H1 (cell line): ENCODE results near the gene EFCAB8. TPM values are rescaled to one million over a fixed set of nuclear protein-coding genes. Genes with fewer than 3 reads are reported as not detected.

Experiments used
- CTCF ChIA-PET: fragments of 300-600 bp; sonication (Branson Sonifier 250); formaldehyde crosslinking; loops from one replicate; lab custom pipeline; 2021; ENCODE audit not compliant: partially characterized antibody; lab: Charles Lee
- POLR2A ChIA-PET: fragments of 300-600 bp; sonication (Branson Sonifier 250); formaldehyde crosslinking; loops from one replicate; lab custom pipeline; 2021; ENCODE audit warnings: inconsistent platforms; ENCODE audit not compliant: partially characterized antibody; lab: Charles Lee
- DNase-seq, 2 experiments: peaks; one replicate each; pipeline versions ENCODE4 v3.0.0 to v3.0.0-alpha.2; 2010 to 2022; ENCODE audit warnings: low spot score in 2 of 2, low read depth in 1 of 2, mixed read lengths in 1 of 2
- FAIRE-seq: peaks from 2 replicates; lab custom pipeline; 2011; peaks lifted over from hg19 to GRCh38; lab: Jason Lieb, UNC
- H2AFZ ChIP-seq: 2 replicates; pipeline ENCODE4 v1.8.1; 2012; ENCODE audit warnings: low read length, inconsistent platforms
- H2AK5ac ChIP-seq: 2 replicates; pipeline ENCODE4 v1.6.1; 2013; ENCODE audit warnings: low read depth, low read length
- H2BK120ac ChIP-seq: replicated peaks from 2 replicates; pipeline ENCODE3; 2013; ENCODE audit warnings: low read depth, low read length, inconsistent platforms
- H2BK12ac ChIP-seq: 2 replicates; pipeline ENCODE4 v1.6.1; 2013; ENCODE audit warnings: low read depth, low read length
- H2BK15ac ChIP-seq: 2 replicates; pipeline ENCODE4 v1.6.1; 2013; ENCODE audit warnings: low read length
- H2BK20ac ChIP-seq: 2 replicates; pipeline ENCODE4 v1.6.1; 2013; ENCODE audit warnings: low read length
- H2BK5ac ChIP-seq: 2 replicates; pipeline ENCODE4 v1.6.1; 2013; ENCODE audit warnings: low read depth, low read length
- H3K14ac ChIP-seq: 2 replicates; pipeline ENCODE4 v1.6.1; 2013; ENCODE audit warnings: inconsistent platforms; ENCODE audit not compliant: insufficient read length
- H3K18ac ChIP-seq: 2 replicates; pipeline ENCODE4 v1.6.1; 2013; ENCODE audit warnings: low read length; ENCODE audit errors: extremely low read depth
- H3K23ac ChIP-seq: 2 replicates; pipeline ENCODE4 v1.6.1; 2013; ENCODE audit warnings: inconsistent platforms; ENCODE audit not compliant: insufficient read length
- H3K23me2 ChIP-seq: 2 replicates; pipeline ENCODE4 v1.6.1; 2013; ENCODE audit warnings: low read depth, low read length
- H3K27ac ChIP-seq: 2 replicates; pipeline ENCODE4 v1.6.1; 2011; ENCODE audit warnings: low read depth, low read length, inconsistent platforms
- H3K27me3 ChIP-seq, 4 experiments: replicated peaks in 1 of 4; 1 replicate in 1 of 4; 2 replicates in 3 of 4; pipeline versions ENCODE4 v1.6.1 to v1.8.1; 2011 to 2013; ENCODE audit warnings: low read length in 3 of 4, mild to moderate bottlenecking in 3 of 4, inconsistent platforms in 2 of 4, mixed read lengths in 2 of 4, moderate library complexity in 1 of 4; ENCODE audit not compliant: control insufficient read depth in 3 of 4, insufficient read depth in 3 of 4; ENCODE audit errors: extremely low read depth in 1 of 4
- H3K36me3 ChIP-seq, 4 experiments: 2 replicates each; pipeline versions ENCODE4 v1.6.1 to v1.8.1; 2011 to 2013; ENCODE audit warnings: mild to moderate bottlenecking in 4 of 4, low read length in 3 of 4, moderate library complexity in 2 of 4, control low read depth in 1 of 4, inconsistent platforms in 1 of 4; ENCODE audit not compliant: insufficient read depth in 4 of 4, control insufficient read depth in 2 of 4
- H3K4ac ChIP-seq: replicated peaks from 2 replicates; pipeline ENCODE3; 2013; ENCODE audit warnings: low read length, low read depth, mixed read lengths, inconsistent platforms; ENCODE audit not compliant: insufficient read length
- H3K4me1 ChIP-seq, 4 experiments: replicated peaks in 1 of 4; 1 replicate in 1 of 4; 2 replicates in 3 of 4; pipeline versions ENCODE4 v1.6.1 to v1.8.1; 2011 to 2013; ENCODE audit warnings: low read length in 3 of 4, inconsistent platforms in 2 of 4, mixed read lengths in 1 of 4; ENCODE audit not compliant: insufficient read depth in 4 of 4, control insufficient read depth in 3 of 4
- H3K4me2 ChIP-seq, 2 experiments: 2 replicates each; pipeline versions ENCODE4 v1.6.1 to v1.8.1; 2011 to 2013; ENCODE audit warnings: low read depth in 2 of 2, low read length in 2 of 2, control low read depth in 1 of 2, inconsistent platforms in 1 of 2, mild to moderate bottlenecking in 1 of 2; ENCODE audit not compliant: insufficient read depth in 1 of 2
- H3K4me3 ChIP-seq, 4 experiments: fragments of 200-600, 300-600 bp in 1 of 4; sonication (generic), shearing (Covaris generic), sonication (Bioruptor Twin) in 1 of 4; 2 replicates each; pipeline versions ENCODE4 v1.5.1 to v1.8.1; 2011 to 2016; ENCODE audit warnings: low read length in 4 of 4, low read depth in 3 of 4, control low read depth in 2 of 4, inconsistent platforms in 2 of 4, mild to moderate bottlenecking in 2 of 4, mixed read lengths in 1 of 4, moderate library complexity in 1 of 4; ENCODE audit not compliant: insufficient read depth in 2 of 4; ENCODE audit errors: extremely low read depth in 1 of 4
- H3K56ac ChIP-seq: replicated peaks from 2 replicates; pipeline ENCODE3; 2013; ENCODE audit warnings: low read depth, mild to moderate bottlenecking, mixed read lengths, low read length, inconsistent platforms; ENCODE audit not compliant: insufficient read length
- H3K79me1 ChIP-seq: 2 replicates; pipeline ENCODE4 v1.6.1; 2013; ENCODE audit warnings: low read depth, low read length, control low read depth
- H3K79me2 ChIP-seq, 2 experiments: 2 replicates each; pipeline versions ENCODE4 v1.6.1 to v1.8.1; 2012 to 2013; ENCODE audit warnings: low read length in 2 of 2, mild to moderate bottlenecking in 2 of 2, inconsistent platforms in 1 of 2; ENCODE audit not compliant: insufficient read depth in 2 of 2, control insufficient read depth in 1 of 2
- H3K9ac ChIP-seq, 4 experiments: replicated peaks in 1 of 4; 1 replicate in 1 of 4; 2 replicates in 3 of 4; pipeline versions ENCODE4 v1.6.1 to v1.8.1; 2011 to 2013; ENCODE audit warnings: low read depth in 3 of 4, low read length in 3 of 4, control low read depth in 2 of 4, mild to moderate bottlenecking in 2 of 4, moderate library complexity in 2 of 4, inconsistent platforms in 1 of 4; ENCODE audit errors: extremely low read depth in 1 of 4
- H3K9me3 ChIP-seq, 2 experiments: 2 replicates each; pipeline versions ENCODE4 v1.6.1 to v1.8.1; 2012 to 2013; ENCODE audit warnings: mild to moderate bottlenecking in 2 of 2, moderate library complexity in 2 of 2, control low read depth in 1 of 2, inconsistent platforms in 1 of 2, low read depth in 1 of 2, low read length in 1 of 2, mixed read lengths in 1 of 2; ENCODE audit not compliant: insufficient read depth in 2 of 2
- H4K20me1 ChIP-seq, 2 experiments: replicated peaks in 1 of 2; 2 replicates each; pipeline versions ENCODE3 to v1.8.1; 2011 to 2013; ENCODE audit warnings: inconsistent platforms in 2 of 2, low read length in 2 of 2, mild to moderate bottlenecking in 1 of 2; ENCODE audit not compliant: insufficient read depth in 2 of 2, control insufficient read depth in 1 of 2
- H4K5ac ChIP-seq: 2 replicates; pipeline ENCODE4 v1.6.1; 2013; ENCODE audit warnings: low read length, low read depth, mixed read lengths, inconsistent platforms; ENCODE audit not compliant: insufficient read length
- H4K8ac ChIP-seq: 2 replicates; pipeline ENCODE4 v1.8.0; 2013; ENCODE audit warnings: mild to moderate bottlenecking, moderate library complexity, low read length, inconsistent platforms; ENCODE audit not compliant: insufficient read depth; ENCODE audit errors: extremely low read depth
- H4K91ac ChIP-seq: replicated peaks from 2 replicates; pipeline ENCODE3; 2013; ENCODE audit warnings: low read length, mixed read lengths, inconsistent platforms; ENCODE audit not compliant: insufficient read length
- WGBS, 2 experiments: shearing (Covaris generic) in 1 of 2; methylation state at CpG; one replicate each; pipeline versions ENCODE4 v1.1.6 to v1.1.7; 2013 to 2015; ENCODE audit warnings: low lambda C conversion rate in 2 of 2, mixed read lengths in 2 of 2, inconsistent platforms in 1 of 2, low coverage in 1 of 2, missing lambda C conversion rate in 1 of 2; ENCODE audit not compliant: insufficient replicate concordance in 2 of 2, insufficient coverage in 1 of 2, insufficient read length in 1 of 2; ENCODE audit errors: extremely low coverage in 1 of 2, missing lambda C conversion rate in 1 of 2; 5-methylcytosine and 5-hydroxymethylcytosine counted together
- polyA plus RNA-seq, 7 experiments: library from polyadenylated mRNA; depleted of rRNA in 3 of 7; stranded (reverse) in 5 of 7; unstranded in 2 of 7; fragments of >200 nt in 5 of 7; fragments of 200-250 nt in 2 of 7; gene quantifications; 1 replicate in 5 of 7; 2 replicates in 1 of 7; 4 replicates in 1 of 7; pipeline versions ENCODE4 v1.2.1 to v1.2.3, GENCODE V29; 2011 to 2013; ENCODE audit warnings: missing spikeins in 2 of 7, mixed read lengths in 2 of 7
- total RNA-seq: library from RNA; stranded (reverse); fragmentation: NEBNext Ultra II Directional; extraction: Animal tissue kit (Norgen Biotek cat#: 25700); gene quantifications from 2 replicates; pipeline ENCODE4 v1.2.1, GENCODE V29; 2021

The EFCAB8 gene
- total and polyA plus RNA-seq, 2 of the 8 experiments (the other 6 are each of a cell fraction or from before 2014, with no cell fraction given) = 0.06 to 0.20 TPM

GRCh38 chr20:32907886-32908285, 49.2 kb downstream of the EFCAB8 start:
- no peak overlapping the region for H2BK12ac ChIP-seq
- H2BK15ac ChIP-seq = no peak overlapping the region
- ChIA-PET CTCF (interaction anchor here (1.9 to 3.3 kb wide), 2 partner anchors 38 to 97 kb away, joined by 6 to 16 read pairs; partner anchors contain the start of gene SUN5), POLR2A (no interaction called here)
- no peaks in the 10 kb centered on the region for H3K36me3 ChIP-seq
- no peaks in the 10 kb centered on the region for H3K79me2 ChIP-seq
- H4K8ac ChIP-seq = no peak overlapping the region
- H2AFZ ChIP-seq = no peak overlapping the region
- WGBS, 2 experiments = 85% methylated on average over 13 of the region's 13 CpGs; no CpG with 5 or more reads in 1 of the 2 experiments
- no peak overlapping the region for H3K56ac ChIP-seq
- H4K20me1 ChIP-seq = no peaks in the 10 kb centered on the region
- no peaks in the 10 kb centered on the region for H3K9me3 ChIP-seq
- H2BK20ac ChIP-seq = no peak overlapping the region
- H3K79me1 ChIP-seq = no peaks in the 10 kb centered on the region
- no peaks in the 10 kb centered on the region for H3K27me3 ChIP-seq
- H4K5ac ChIP-seq = no peak overlapping the region
- H3K4me3 ChIP-seq = no peak overlapping the region
- no peak overlapping the region for H3K4me2 ChIP-seq
- no peak overlapping the region for H3K9ac ChIP-seq
- no peak overlapping the region for H3K18ac ChIP-seq
- H3K23me2 ChIP-seq = no peaks in the 10 kb centered on the region
- no peak overlapping the region for H2BK5ac ChIP-seq
- H3K4me1 ChIP-seq = no peaks in the 10 kb centered on the region
- H2BK120ac ChIP-seq = no peak overlapping the region
- no peak for DNase-seq
- FAIRE-seq = no peak
- H3K23ac ChIP-seq = no peak overlapping the region
- no peak overlapping the region for H2AK5ac ChIP-seq
- no peak overlapping the region for H3K4ac ChIP-seq
- no peak overlapping the region for H3K14ac ChIP-seq
- no peak overlapping the region for H3K27ac ChIP-seq
- H4K91ac ChIP-seq = no peak overlapping the region
